Heart left ventricle (tissue), 16 donors: ENCODE data around the gene ANKEF1. TPM values are rescaled to one million over a fixed set of nuclear protein-coding genes. Genes with fewer than 3 reads are reported as not detected.

Experiments
- ATAC-seq, 4 donors: fragments of 200-7000 bp; cut with Tn5 transposase; one replicate each; pipeline ENCODE4 v1.9.1; 2020 to 2022; ENCODE audit warnings: moderate library complexity in 4 of 4, mild to moderate bottlenecking in 3 of 4, moderate number of reproducible peaks in 1 of 4
- DNase-seq, 5 donors: peaks; one replicate each; pipeline ENCODE4 v3.0.0-alpha.2; 2020
- H3K27ac ChIP-seq, 12 donors: fragments of 200-600 bp; sonication (generic) in 4 of 12; one replicate each; pipeline versions ENCODE4 v1.5.0 to v1.8.0; 2016 to 2022; ENCODE audit warnings: mild to moderate bottlenecking in 2 of 12
- H3K27me3 ChIP-seq, 9 donors: fragments of 200-600 bp; sonication (generic) in 2 of 9; one replicate each; pipeline versions ENCODE4 v1.5.1 to v1.8.0; 2016 to 2022; ENCODE audit warnings: mild to moderate bottlenecking in 3 of 9
- H3K36me3 ChIP-seq, 9 donors: fragments of 200-600 bp; sonication (generic) in 2 of 9; one replicate each; pipeline versions ENCODE4 v1.5.0 to v1.8.0; 2018 to 2022; ENCODE audit warnings: mild to moderate bottlenecking in 2 of 9
- H3K4me1 ChIP-seq, 12 donors: fragments of 200-600 bp; sonication (generic) in 4 of 12; one replicate each; pipeline versions ENCODE4 v1.5.0 to v1.8.0; 2016 to 2022; ENCODE audit warnings: mild to moderate bottlenecking in 3 of 12
- H3K4me3 ChIP-seq, 12 donors: fragments of 200-600 bp; sonication (generic) in 4 of 12; one replicate each; pipeline versions ENCODE4 v1.5.0 to v1.8.0; 2017 to 2022; ENCODE audit warnings: mild to moderate bottlenecking in 9 of 12, moderate library complexity in 4 of 12
- H3K9me3 ChIP-seq, 12 donors: fragments of 200-600 bp; sonication (generic) in 4 of 12; one replicate each; pipeline versions ENCODE4 v1.5.0 to v1.8.0; 2016 to 2022; ENCODE audit warnings: mild to moderate bottlenecking in 1 of 12
- CTCF ChIP-seq, 12 donors: fragments of 200-600 bp; sonication (generic) in 4 of 12; IDR thresholded peaks; one replicate each; pipeline versions ENCODE4 v1.5.0 to v1.8.0; 2018 to 2022; ENCODE audit warnings: antibody characterized with exemption in 12 of 12, mild to moderate bottlenecking in 5 of 12
- POLR2A ChIP-seq, 2 donors: fragments of 450-650 bp; IDR thresholded peaks; one replicate each; pipeline ENCODE4 v1.6.1; 2017; ENCODE audit warnings: antibody characterized with exemption in 2 of 2, mild to moderate bottlenecking in 2 of 2, moderate library complexity in 2 of 2
- WGBS, 4 donors: extraction: QIAGEN DNeasy Blood & Tissue Kit in 2 of 4; methylation state at CpG; one replicate each; pipeline versions ENCODE4 v1.1.5 to v1.1.7; 2013 to 2018; 5-methylcytosine and 5-hydroxymethylcytosine counted together
- intact Hi-C, 10 donors: fragments of 100-400 bp; cut with DNase I; formaldehyde crosslinking; loops; one replicate each; pipeline versions ENCODE4 v1.11.1 to v1.14.2; 2022
- polyA plus RNA-seq, 2 donors: library from polyadenylated mRNA; stranded (reverse); fragments of 200-250 nt; gene quantifications; one replicate each; pipeline ENCODE4 v1.2.3, GENCODE V29; 2013
- total RNA-seq, 9 donors: library from RNA; depleted of rRNA in 2 of 9; stranded (reverse); fragments of >200 nt in 2 of 9; fragmentation: NEBNext Ultra II Directional in 3 of 9; extraction: Animal tissue kit (Norgen Biotek cat#: 25700) in 3 of 9; gene quantifications; one replicate each; pipeline versions ENCODE4 v1.1.0 to v1.2.4, GENCODE V29; 2016 to 2023
- donor health status: ischemic (EF 13 %, LVEDD 7.1; RV severe dilation, severe dysfunction).
- donor health status: healthy with polysubstance abuse.
- donor health status: DM: no; HTN: yes; CAD: no.
- donor health status: DM: no; HTN: no; CAD: no.
- donor health status: ischemic (EF 25% LVEDD 6.9; RV normal size, moderate dysfunction).
- donor health status: ischemic (EF 25% LVEDD 5.7; RV mildly dilated, moderate dysfunction).
- donor health status: healthy.
- donor health status: DM: yes; HTN: yes; CAD: no.
- donor health status: ischemic (EF 35%, LVEDD 5.7; RV mildly dilated, moderate dysfunction).
- donor health status: nonischemic (EF 11% LVEDD 7.7; RV severe dilation, severe dysfunction).
- donor health status: DM: yes; HTN: yes; CAD: no.
- donor health status: PGD.
- donor health status: ischemic (EF 29% LVEDD 5.4; RV normal size, mild dysfunction).
- donor health status: nonischemic (EF 23%, LVEDD 6.1; RV moderate dilation, normal function).

ANKEF1 gene
- total and polyA plus RNA-seq, 11 donors = 0.27 to 3.1 (median 1.4) TPM

- intact Hi-C loops = no loop called here
- H3K27me3 ChIP-seq = peaks cover 0 to 4% (median 0%) of the 10 kb centered on the region in 9 donors
- H3K27ac ChIP-seq = no peak overlapping the region
- no peaks in the 10 kb centered on the region for H3K4me1 ChIP-seq
- no peaks in the 10 kb centered on the region for H3K36me3 ChIP-seq
- TF ChIP-seq CTCF (IDR thresholded peaks at IDR 0.05) (no peak), POLR2A (IDR thresholded peaks at IDR 0.05) (no peak)
- no peak overlapping the region for H3K4me3 ChIP-seq
- WGBS, 4 donors = 74 to 88% (median 85%) methylated on average over 1 of the region's 1 CpG
- H3K9me3 ChIP-seq = no peaks in the 10 kb centered on the region
- DNase-seq (no peak), ATAC-seq (no peak)
These were observed 29.8 kb downstream of the ANKEF1 start for GRCh38 chr20:10064611-10065010.

- H3K4me3 ChIP-seq = no peak overlapping the region
- H3K27me3 ChIP-seq = peaks cover 0 to 4% (median 0%) of the 10 kb centered on the region in 9 donors
- no peak for DNase-seq
- WGBS, 4 donors = 94 to 97% (median 96%) methylated on average over 3 of the region's 3 CpGs
- H3K9me3 ChIP-seq = no peaks in the 10 kb centered on the region
- no peak overlapping the region for H3K27ac ChIP-seq
- no peak for ATAC-seq
- H3K36me3 ChIP-seq = no peaks in the 10 kb centered on the region
- no peaks in the 10 kb centered on the region for H3K4me1 ChIP-seq
- TF ChIP-seq CTCF (IDR thresholded peaks at IDR 0.05) = no peak
- no peak for TF ChIP-seq POLR2A (IDR thresholded peaks at IDR 0.05)
- intact Hi-C loops = no loop called here
These were observed 30.5 kb downstream of the ANKEF1 start for GRCh38 chr20:10065154-10065833.

- no peaks in the 10 kb centered on the region for H3K36me3 ChIP-seq
- no peak overlapping the region for H3K27ac ChIP-seq
- ATAC-seq (no peak), DNase-seq (no peak)
- intact Hi-C loops = no loop called here
- no peaks in the 10 kb centered on the region for H3K9me3 ChIP-seq
- no peaks in the 10 kb centered on the region for H3K4me1 ChIP-seq
- H3K4me3 ChIP-seq = no peak overlapping the region
- TF ChIP-seq POLR2A (IDR thresholded peaks at IDR 0.05) (no peak), CTCF (IDR thresholded peaks at IDR 0.05) (no peak)
- 66 to 79% (median 70%) methylated on average over 2 of the region's 2 CpGs for WGBS, 4 donors
- H3K27me3 ChIP-seq = peaks cover 0 to 4% (median 0%) of the 10 kb centered on the region in 9 donors
These were observed 32.5 kb downstream of the ANKEF1 start for GRCh38 chr20:10067321-10067720.

- 28 to 51% (median 40%) methylated on average over 2 of the region's 2 CpGs for WGBS, 4 donors
These were observed 39.7 kb downstream of the ANKEF1 start for GRCh38 chr20:10074513-10074912.

More at GRCh38 chr20:10074513-10074912, 39.7 kb downstream of the ANKEF1 start:
- DNase-seq = peak in 1 of 5 donors; percentile 63
- no peaks in the 10 kb centered on the region for H3K36me3 ChIP-seq
- no peak for TF ChIP-seq CTCF (IDR thresholded peaks at IDR 0.05)
- H3K9me3 ChIP-seq = no peaks in the 10 kb centered on the region
- intact Hi-C loops = no loop called here
- no peak overlapping the region for H3K4me3 ChIP-seq
- peak in 1 of 4 donors; percentile 50 for ATAC-seq
- H3K4me1 ChIP-seq = peaks cover 0 to 22% (median 3%) of the 10 kb centered on the region in 12 donors
- peak overlapping the region in 1 of 12 donors; percentile 0 for H3K27ac ChIP-seq
- peaks cover 0 to 5% (median 0%) of the 10 kb centered on the region in 9 donors for H3K27me3 ChIP-seq
